WERI-Rb-1 (cell line): ENCODE data around the gene ZNF579.

Experiments used
- DNase-seq: peaks from one replicate; pipeline ENCODE4 v3.0.0-alpha.2; 2020
- H3K27ac ChIP-seq: fragments of 250-450 bp; sonication (Bioruptor Pico); 2 replicates; pipeline ENCODE4 v1.5.1; 2020; ENCODE audit warnings: mild to moderate bottlenecking, moderate library complexity
- H3K27me3 ChIP-seq: fragments of 250-450 bp; sonication (Bioruptor Pico); 2 replicates; pipeline ENCODE4 v1.5.1; 2021; ENCODE audit warnings: mild to moderate bottlenecking, low read depth, moderate library complexity; ENCODE audit not compliant: insufficient read depth, severe bottlenecking
- H3K36me3 ChIP-seq: fragments of 250-450 bp; sonication (Bioruptor Pico); 2 replicates; pipeline ENCODE4 v1.5.1; 2020; ENCODE audit warnings: mild to moderate bottlenecking, moderate library complexity
- H3K4me3 ChIP-seq: 2 replicates; pipeline ENCODE4 v1.5.1; 2011; ENCODE audit warnings: low read depth, mild to moderate bottlenecking, control low read depth, low read length
- H3K9me3 ChIP-seq: fragments of 250-450 bp; sonication (Bioruptor Pico); 2 replicates; pipeline ENCODE4 v1.5.1; 2021; ENCODE audit warnings: mild to moderate bottlenecking, moderate library complexity; ENCODE audit not compliant: severe bottlenecking
- CTCF ChIP-seq: IDR thresholded peaks from 2 replicates; pipeline ENCODE4 v1.5.1; 2011; ENCODE audit warnings: low read depth, mild to moderate bottlenecking, control low read depth, inconsistent platforms, low read length

ZNF579 gene

GRCh38 chr19:55614711-55615542, 34.3 kb upstream of the ZNF579 start:
- no peak for TF ChIP-seq CTCF
- H3K9me3 ChIP-seq: no peaks in the 10 kb centered on the region
- peaks cover 27% of the 10 kb centered on the region for H3K36me3 ChIP-seq

GRCh38 chr19:55613930-55614710, 33.5 kb upstream of the ZNF579 start:
- H3K27ac ChIP-seq: no peak overlapping the region
- DNase-seq: no peak
- peaks cover 34% of the 10 kb centered on the region for H3K36me3 ChIP-seq
- TF ChIP-seq CTCF: no peak
- no peaks in the 10 kb centered on the region for H3K9me3 ChIP-seq
- H3K27me3 ChIP-seq: no peaks in the 10 kb centered on the region
- H3K4me3 ChIP-seq: no peak overlapping the region

More at GRCh38 chr19:55614711-55615542, 34.3 kb upstream of the ZNF579 start:
- DNase-seq: no peak
- Histone ChIP-seq H3K4me3 (no peak overlapping the region), H3K27ac (no peak overlapping the region), H3K27me3 (no peaks in the 10 kb centered on the region)

GRCh38 chr19:55613396-55613795, 32.7 kb upstream of the ZNF579 start:
- no peak overlapping the region for H3K27ac ChIP-seq
- H3K36me3 ChIP-seq: peaks cover 34% of the 10 kb centered on the region
- no peak for TF ChIP-seq CTCF

GRCh38 chr19:55611983-55612645, 31.5 kb upstream of the ZNF579 start:
- TF ChIP-seq CTCF: no peak
- H3K36me3 ChIP-seq: peaks cover 24% of the 10 kb centered on the region
- no peak overlapping the region for H3K4me3 ChIP-seq
- H3K27ac ChIP-seq: no peak overlapping the region
- H3K9me3 ChIP-seq: no peaks in the 10 kb centered on the region
- H3K27me3 ChIP-seq: no peaks in the 10 kb centered on the region
- DNase-seq: no peak

More at GRCh38 chr19:55613396-55613795, 32.7 kb upstream of the ZNF579 start:
- Histone ChIP-seq H3K9me3 (no peaks in the 10 kb centered on the region), H3K4me3 (no peak overlapping the region), H3K27me3 (no peaks in the 10 kb centered on the region)
- DNase-seq: no peak

- Histone ChIP-seq H3K36me3 (peaks cover 24% of the 10 kb centered on the region), H3K27ac (no peak overlapping the region), H3K9me3 (no peaks in the 10 kb centered on the region), H3K27me3 (no peaks in the 10 kb centered on the region), H3K4me3 (no peak overlapping the region)
- no peak for TF ChIP-seq CTCF
- DNase-seq: no peak
Measured at GRCh38 chr19:55611300-55611982, 30.8 kb upstream of the ZNF579 start.
